ENCODE results near the gene DDX51. TPM values are rescaled to one million over a fixed set of nuclear protein-coding genes. Genes with fewer than 3 reads are reported as not detected.
"Not testable (repeated sequence)": the region's sequence is repeated elsewhere in the genome, so short reads cannot be mapped to it uniquely, and the experiment has no call there.

Gene DDX51
- total RNA-seq, 2 donors from 2014 or later = 9.4 to 22.9 TPM

- DNase-seq = no peak
- Histone ChIP-seq H3K9me3 (no peaks in the 10 kb centered on the region), H3K27ac (no peak overlapping the region), H3K4me3 (no peak overlapping the region), H3K9ac (ENCODE audit: low read depth in 2 of 2, low read length in 2 of 2) (no peak overlapping the region), H3K4me1 (no peaks in the 10 kb centered on the region), H3K27me3 (no peaks in the 10 kb centered on the region), H3K36me3 (no peaks in the 10 kb centered on the region)
- intact Hi-C loops (cut with DNase I) = no loop called here
- TF ChIP-seq CTCF (IDR thresholded peaks at IDR 0.05) = no peak
Measured at GRCh38 chr12:132106921-132107320, 37.2 kb downstream of the DDX51 start.

GRCh38 chr12:132105467-132105866 is 38.7 kb downstream of the DDX51 start:
- H3K4me1 ChIP-seq = no peaks in the 10 kb centered on the region
- no peak overlapping the region for H3K9ac ChIP-seq (ENCODE audit: low read depth in 2 of 2, low read length in 2 of 2)
- no peaks in the 10 kb centered on the region for H3K9me3 ChIP-seq
- intact Hi-C loops (cut with DNase I) = no loop called here
- no peaks in the 10 kb centered on the region for H3K27me3 ChIP-seq
- H3K27ac ChIP-seq = no peak overlapping the region
- no peak for DNase-seq
- H3K4me3 ChIP-seq = no peak overlapping the region
- no peaks in the 10 kb centered on the region for H3K36me3 ChIP-seq
- TF ChIP-seq CTCF (IDR thresholded peaks at IDR 0.05) = no peak

GRCh38 chr12:132103542-132104308 is 40.4 kb downstream of the DDX51 start:
- H3K36me3 ChIP-seq = no peaks in the 10 kb centered on the region
- intact Hi-C loops (cut with DNase I) = no loop called here
- no peak for DNase-seq
- H3K27ac ChIP-seq = no peak overlapping the region
- H3K9me3 ChIP-seq = no peaks in the 10 kb centered on the region
- H3K27me3 ChIP-seq = no peaks in the 10 kb centered on the region
- no peak for TF ChIP-seq CTCF (IDR thresholded peaks at IDR 0.05)
- H3K4me3 ChIP-seq = no peak overlapping the region
- no peak overlapping the region for H3K9ac ChIP-seq (ENCODE audit: low read depth in 2 of 2, low read length in 2 of 2)
- no peaks in the 10 kb centered on the region for H3K4me1 ChIP-seq

GRCh38 chr12:132103072-132103471 is 41.0 kb downstream of the DDX51 start:
- H3K9ac ChIP-seq (ENCODE audit: low read depth in 2 of 2, low read length in 2 of 2); H3K9me3 ChIP-seq; H3K27ac ChIP-seq; H3K27me3 ChIP-seq; intact Hi-C loops (cut with DNase I); H3K4me1 ChIP-seq; DNase-seq; H3K4me3 ChIP-seq; H3K36me3 ChIP-seq: not testable (repeated sequence)

GRCh38 chr12:132102297-132102696 is 41.8 kb downstream of the DDX51 start:
- no peak for TF ChIP-seq CTCF (IDR thresholded peaks at IDR 0.05)
- H3K27me3 ChIP-seq = no peaks in the 10 kb centered on the region
- DNase-seq = no peak

GRCh38 chr12:132100306-132101065 is 43.6 kb downstream of the DDX51 start:
- DNase-seq = no peak
- no peaks in the 10 kb centered on the region for H3K27me3 ChIP-seq
- no peaks in the 10 kb centered on the region for H3K9me3 ChIP-seq
- peaks cover 5% of the 10 kb centered on the region for H3K36me3 ChIP-seq
- no peak for TF ChIP-seq CTCF (IDR thresholded peaks at IDR 0.05)
- H3K27ac ChIP-seq = no peak overlapping the region
- intact Hi-C loops (cut with DNase I) = no loop called here
- H3K4me1 ChIP-seq = no peaks in the 10 kb centered on the region
- no peak overlapping the region for H3K4me3 ChIP-seq
- no peak overlapping the region for H3K9ac ChIP-seq (ENCODE audit: low read depth in 2 of 2, low read length in 2 of 2)

More at GRCh38 chr12:132102297-132102696, 41.8 kb downstream of the DDX51 start:
- Histone ChIP-seq H3K4me3 (no peak overlapping the region), H3K36me3 (no peaks in the 10 kb centered on the region), H3K27ac (no peak overlapping the region), H3K9me3 (no peaks in the 10 kb centered on the region), H3K9ac (ENCODE audit: low read depth in 2 of 2, low read length in 2 of 2) (no peak overlapping the region), H3K4me1 (no peaks in the 10 kb centered on the region)
- intact Hi-C loops (cut with DNase I) = no loop called here

All from colonic mucosa (tissue), 4 donors.